Astrocyte (in vitro differentiated cells and primary cell): Measurements from ENCODE around the gene MYO1G. TPM values are rescaled to one million over a fixed set of nuclear protein-coding genes. Genes with fewer than 3 reads are reported as not detected.

Source experiments
- DNase-seq: peaks from one replicate; pipeline ENCODE4 v3.0.0-alpha.2; 2010; ENCODE audit warnings: low read depth
- FAIRE-seq: peaks from 2 replicates; lab custom pipeline; 2011; peaks lifted over from hg19 to GRCh38; lab: Jason Lieb, UNC
- H2AFZ ChIP-seq: 2 replicates; pipeline ENCODE4 v1.6.0; 2012; ENCODE audit warnings: low read depth, low read length, inconsistent platforms
- H3K27ac ChIP-seq: 2 replicates; pipeline ENCODE4 v1.5.1; 2011; ENCODE audit warnings: low read depth, low read length, inconsistent platforms
- H3K27me3 ChIP-seq: 2 replicates; pipeline ENCODE4 v1.6.0; 2011; ENCODE audit warnings: low read length, inconsistent platforms; ENCODE audit not compliant: insufficient read depth
- H3K36me3 ChIP-seq: 2 replicates; pipeline ENCODE4 v1.5.1; 2011; ENCODE audit warnings: low read length, inconsistent platforms; ENCODE audit not compliant: insufficient read depth
- H3K4me1 ChIP-seq: 2 replicates; pipeline ENCODE4 v1.5.1; 2011; ENCODE audit warnings: low read length, inconsistent platforms; ENCODE audit not compliant: insufficient read depth
- H3K4me2 ChIP-seq: 2 replicates; pipeline ENCODE4 v1.6.0; 2012; ENCODE audit warnings: low read length, inconsistent platforms
- H3K4me3 ChIP-seq: 2 replicates; pipeline ENCODE4 v1.5.1; 2011; ENCODE audit warnings: low read depth, mild to moderate bottlenecking, low read length, inconsistent platforms; ENCODE audit not compliant: insufficient read depth
- H3K79me2 ChIP-seq: 2 replicates; pipeline ENCODE4 v1.6.0; 2012; ENCODE audit warnings: mild to moderate bottlenecking, low read length, inconsistent platforms; ENCODE audit not compliant: insufficient read depth
- H3K9ac ChIP-seq: 2 replicates; pipeline ENCODE4 v1.6.0; 2012; ENCODE audit warnings: mild to moderate bottlenecking, low read length, inconsistent platforms
- H3K9me3 ChIP-seq: 2 replicates; pipeline ENCODE4 v1.5.1; 2012; ENCODE audit warnings: low read depth, mild to moderate bottlenecking, low read length, inconsistent platforms; ENCODE audit not compliant: insufficient read depth
- H4K20me1 ChIP-seq: 2 replicates; pipeline ENCODE4 v1.6.0; 2012; ENCODE audit warnings: low read length, inconsistent platforms; ENCODE audit not compliant: insufficient read depth
- H3K27ac Mint-ChIP-seq: one replicate; pipeline ENCODE4 v1.8.0; 2021; ENCODE audit warnings: mild to moderate bottlenecking, mixed read lengths; ENCODE audit not compliant: unreplicated experiment
- H3K27me3 Mint-ChIP-seq: one replicate; pipeline ENCODE4 v1.8.0; 2021; ENCODE audit warnings: low read depth, mixed read lengths; ENCODE audit not compliant: unreplicated experiment
- H3K36me3 Mint-ChIP-seq: one replicate; pipeline ENCODE4 v1.8.0; 2021; ENCODE audit warnings: low read depth, mixed read lengths; ENCODE audit not compliant: unreplicated experiment
- H3K4me1 Mint-ChIP-seq: one replicate; pipeline ENCODE4 v1.8.0; 2021; ENCODE audit warnings: low read depth, mixed read lengths; ENCODE audit not compliant: unreplicated experiment
- H3K4me3 Mint-ChIP-seq: one replicate; pipeline ENCODE4 v1.8.0; 2021; ENCODE audit warnings: mild to moderate bottlenecking, moderate library complexity, mixed read lengths; ENCODE audit not compliant: unreplicated experiment
- H3K9me3 Mint-ChIP-seq: one replicate; pipeline ENCODE4 v1.8.0; 2021; ENCODE audit warnings: mild to moderate bottlenecking, mixed read lengths; ENCODE audit not compliant: unreplicated experiment
- EZH2 ChIP-seq: IDR thresholded peaks from 2 replicates; pipeline ENCODE4 v1.6.1; 2012; ENCODE audit warnings: mild to moderate bottlenecking, low read length, inconsistent platforms; ENCODE audit not compliant: insufficient read depth
- total RNA-seq: library from RNA; stranded (reverse); gene quantifications from 2 replicates; pipeline ENCODE4 v1.2.1, GENCODE V29; 2021
- TF ChIP-seq, protein P1 (sequence below): IDR thresholded peaks from 2 replicates; pipeline ENCODE4 v1.5.1; 2011; ENCODE audit warnings: low read depth, mild to moderate bottlenecking, inconsistent platforms, low read length, moderate library complexity; ENCODE audit not compliant: insufficient read depth

MYO1G gene
- total RNA-seq, 1 donor from 2014 or later, result 0.11 TPM

- Histone ChIP-seq H3K4me1 (no peaks in the 10 kb centered on the region), H2AFZ (no peak overlapping the region), H3K9ac (no peak overlapping the region), H3K9me3 (no peaks in the 10 kb centered on the region), H3K27me3 (no peaks in the 10 kb centered on the region), H3K4me3 (no peak overlapping the region), H3K36me3 (no peaks in the 10 kb centered on the region), H3K27ac (no peak overlapping the region), H3K79me2 (no peaks in the 10 kb centered on the region), H3K4me2 (no peak overlapping the region), H4K20me1 (no peaks in the 10 kb centered on the region)
- DNase-seq (no peak), FAIRE-seq (no peak)
- Mint-ChIP-seq H3K27ac (no peak overlapping the region), H3K27me3 (peaks cover 28% of the 10 kb centered on the region), H3K9me3 (no peaks in the 10 kb centered on the region), H3K4me1 (peaks cover 3% of the 10 kb centered on the region), H3K36me3 (no peaks in the 10 kb centered on the region), H3K4me3 (no peak overlapping the region)
- TF ChIP-seq, protein P1, sequence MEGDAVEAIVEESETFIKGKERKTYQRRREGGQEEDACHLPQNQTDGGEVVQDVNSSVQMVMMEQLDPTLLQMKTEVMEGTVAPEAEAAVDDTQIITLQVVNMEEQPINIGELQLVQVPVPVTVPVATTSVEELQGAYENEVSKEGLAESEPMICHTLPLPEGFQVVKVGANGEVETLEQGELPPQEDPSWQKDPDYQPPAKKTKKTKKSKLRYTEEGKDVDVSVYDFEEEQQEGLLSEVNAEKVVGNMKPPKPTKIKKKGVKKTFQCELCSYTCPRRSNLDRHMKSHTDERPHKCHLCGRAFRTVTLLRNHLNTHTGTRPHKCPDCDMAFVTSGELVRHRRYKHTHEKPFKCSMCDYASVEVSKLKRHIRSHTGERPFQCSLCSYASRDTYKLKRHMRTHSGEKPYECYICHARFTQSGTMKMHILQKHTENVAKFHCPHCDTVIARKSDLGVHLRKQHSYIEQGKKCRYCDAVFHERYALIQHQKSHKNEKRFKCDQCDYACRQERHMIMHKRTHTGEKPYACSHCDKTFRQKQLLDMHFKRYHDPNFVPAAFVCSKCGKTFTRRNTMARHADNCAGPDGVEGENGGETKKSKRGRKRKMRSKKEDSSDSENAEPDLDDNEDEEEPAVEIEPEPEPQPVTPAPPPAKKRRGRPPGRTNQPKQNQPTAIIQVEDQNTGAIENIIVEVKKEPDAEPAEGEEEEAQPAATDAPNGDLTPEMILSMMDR, result no peak
- TF ChIP-seq EZH2, result no peak
Measured at GRCh38 chr7:44969049-44969700, 9.6 kb downstream of the MYO1G start.

- H3K4me3 Mint-ChIP-seq, result no peak overlapping the region
- Histone ChIP-seq H3K9ac (no peak overlapping the region), H3K27ac (no peak overlapping the region), H3K27me3 (no peaks in the 10 kb centered on the region), H3K36me3 (no peaks in the 10 kb centered on the region), H3K9me3 (no peaks in the 10 kb centered on the region), H3K4me2 (no peak overlapping the region), H4K20me1 (no peaks in the 10 kb centered on the region), H3K79me2 (no peaks in the 10 kb centered on the region), H2AFZ (no peak overlapping the region), H3K4me1 (peaks cover 2% of the 10 kb centered on the region), H3K4me3 (no peak overlapping the region)
- peaks cover 3% of the 10 kb centered on the region for H3K4me1 Mint-ChIP-seq
- H3K27me3 Mint-ChIP-seq, result peaks cover 29% of the 10 kb centered on the region
- no peak overlapping the region for H3K27ac Mint-ChIP-seq
- TF ChIP-seq, protein P1, result no peak
- TF ChIP-seq EZH2, result no peak
- DNase-seq, result no peak
- H3K9me3 Mint-ChIP-seq, result no peaks in the 10 kb centered on the region
- no peaks in the 10 kb centered on the region for H3K36me3 Mint-ChIP-seq
- no peak for FAIRE-seq
Measured at GRCh38 chr7:44967571-44968446, 11.0 kb downstream of the MYO1G start.
